Measurements from ENCODE around the gene ADK.

Gene ADK

DNA sequence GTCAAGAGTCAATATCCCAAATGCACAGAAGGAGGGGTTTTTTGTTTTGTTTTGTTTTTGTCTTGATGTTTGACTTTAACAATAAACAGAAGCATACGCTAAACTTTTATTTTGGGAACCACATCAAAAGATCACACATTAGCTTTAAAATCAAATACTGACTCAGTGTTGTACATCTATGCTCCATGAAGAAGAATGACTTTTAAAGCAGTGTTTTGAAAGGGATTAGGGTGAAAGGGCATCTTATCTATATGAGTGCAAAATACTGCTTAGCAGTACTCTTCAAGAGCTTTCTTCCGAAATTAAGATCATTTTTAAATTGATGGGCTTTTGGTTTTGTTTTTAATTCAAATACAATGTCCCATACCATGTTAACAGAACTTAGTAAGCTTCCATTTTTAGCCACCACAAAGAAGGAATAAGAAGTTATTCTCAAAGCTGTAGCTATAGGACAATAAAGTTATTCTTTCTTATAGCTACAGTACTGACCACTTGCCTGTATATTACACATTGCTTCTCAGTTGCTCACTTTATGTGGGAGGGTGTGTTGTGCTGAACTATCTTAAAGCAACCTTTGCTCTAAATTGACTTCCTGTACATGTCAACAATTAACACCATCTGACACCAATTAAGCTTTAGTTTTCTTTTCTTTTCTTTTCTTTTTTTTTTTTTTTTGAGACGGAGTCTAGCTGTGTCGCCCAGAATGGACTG lies 531.1 kb downstream of the ADK start:
- TF ChIP-seq, protein P1, sequence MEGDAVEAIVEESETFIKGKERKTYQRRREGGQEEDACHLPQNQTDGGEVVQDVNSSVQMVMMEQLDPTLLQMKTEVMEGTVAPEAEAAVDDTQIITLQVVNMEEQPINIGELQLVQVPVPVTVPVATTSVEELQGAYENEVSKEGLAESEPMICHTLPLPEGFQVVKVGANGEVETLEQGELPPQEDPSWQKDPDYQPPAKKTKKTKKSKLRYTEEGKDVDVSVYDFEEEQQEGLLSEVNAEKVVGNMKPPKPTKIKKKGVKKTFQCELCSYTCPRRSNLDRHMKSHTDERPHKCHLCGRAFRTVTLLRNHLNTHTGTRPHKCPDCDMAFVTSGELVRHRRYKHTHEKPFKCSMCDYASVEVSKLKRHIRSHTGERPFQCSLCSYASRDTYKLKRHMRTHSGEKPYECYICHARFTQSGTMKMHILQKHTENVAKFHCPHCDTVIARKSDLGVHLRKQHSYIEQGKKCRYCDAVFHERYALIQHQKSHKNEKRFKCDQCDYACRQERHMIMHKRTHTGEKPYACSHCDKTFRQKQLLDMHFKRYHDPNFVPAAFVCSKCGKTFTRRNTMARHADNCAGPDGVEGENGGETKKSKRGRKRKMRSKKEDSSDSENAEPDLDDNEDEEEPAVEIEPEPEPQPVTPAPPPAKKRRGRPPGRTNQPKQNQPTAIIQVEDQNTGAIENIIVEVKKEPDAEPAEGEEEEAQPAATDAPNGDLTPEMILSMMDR (IDR thresholded peaks at IDR 0.05), result no peak
- Histone ChIP-seq H3K27ac (no peak overlapping the region), H3K4me3 (no peak overlapping the region)
- DNase-seq (ENCODE audit: low spot score), result no peak

DNA sequence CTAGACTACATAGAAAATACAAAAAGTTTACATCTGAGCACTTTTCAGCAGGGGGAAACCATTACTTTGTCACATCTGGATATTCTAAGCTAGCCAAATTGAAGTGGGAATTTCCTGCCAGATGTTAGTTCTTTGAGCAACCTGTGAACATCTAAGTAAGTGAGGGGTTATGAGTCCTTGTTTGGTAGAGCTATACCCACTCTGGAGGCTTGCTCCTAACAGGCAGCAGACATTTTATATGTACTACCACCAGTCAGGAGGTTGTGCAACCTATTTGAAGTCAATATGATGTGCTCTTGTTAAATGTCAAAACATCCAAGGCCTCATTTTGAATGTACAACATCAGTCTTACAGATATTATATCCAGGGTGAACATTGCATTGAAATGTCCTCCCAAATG lies 532.0 kb downstream of the ADK start:
- Histone ChIP-seq H3K4me3 (no peak overlapping the region), H3K27ac (no peak overlapping the region)
- TF ChIP-seq, protein P1 (IDR thresholded peaks at IDR 0.05), result no peak
- no peak for DNase-seq (ENCODE audit: low spot score)

DNA sequence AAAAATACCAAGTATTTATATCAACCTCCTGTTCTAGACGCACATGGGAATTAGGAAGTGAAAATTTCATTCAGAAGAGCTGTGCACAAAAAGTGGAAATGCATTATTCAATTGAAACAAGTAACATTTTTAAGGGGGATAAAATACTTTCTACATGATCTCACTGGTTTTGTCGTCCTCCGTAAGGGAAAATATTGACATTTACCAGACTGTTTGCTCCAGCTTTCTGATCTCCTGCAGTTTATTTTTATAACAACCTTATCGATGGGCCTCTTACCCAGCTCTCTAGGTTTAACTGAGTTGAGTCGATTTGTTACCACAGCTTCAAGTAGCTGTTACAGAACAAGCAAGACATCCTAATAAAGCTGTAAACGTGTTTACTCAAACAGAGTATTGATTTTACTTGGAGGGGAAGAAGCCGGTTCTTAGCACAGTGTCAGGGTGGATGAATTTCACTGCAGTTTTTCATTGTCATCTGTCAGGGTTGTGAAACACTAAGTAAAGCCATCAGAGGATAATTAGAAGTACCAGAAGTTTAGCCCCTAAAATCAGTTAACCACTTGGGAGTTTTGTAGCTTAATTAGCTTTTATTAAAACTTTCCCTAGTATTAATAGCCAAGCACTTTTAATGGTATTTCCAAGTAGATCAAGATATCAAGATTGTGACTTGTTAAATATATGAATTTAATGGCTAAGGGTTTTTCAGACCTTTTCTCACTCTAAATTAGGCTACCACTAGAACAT lies 532.8 kb downstream of the ADK start:
- Histone ChIP-seq H3K4me3 (no peak overlapping the region), H3K27ac (no peak overlapping the region)
- DNase-seq (ENCODE audit: low spot score), result no peak
- TF ChIP-seq, protein P1 (IDR thresholded peaks at IDR 0.05), result no peak

DNA sequence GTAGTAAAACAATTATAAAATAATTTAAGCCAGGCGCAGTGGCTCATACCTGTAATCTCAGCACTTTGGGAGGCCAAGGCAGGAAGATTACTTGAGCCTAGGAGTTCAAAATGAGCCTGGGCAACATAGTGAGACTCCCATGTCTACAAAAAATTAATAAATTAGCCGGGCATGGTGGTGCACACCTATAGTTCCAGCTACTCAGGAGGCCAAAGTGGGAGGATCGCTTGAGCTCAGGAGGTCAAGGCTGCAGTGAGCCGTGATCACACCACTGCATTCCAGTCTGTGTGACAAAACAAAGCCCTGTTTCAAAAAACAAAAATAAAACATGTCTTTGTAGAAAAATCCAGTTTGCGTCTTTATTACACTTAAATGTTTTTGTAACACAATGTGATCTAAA lies 533.4 kb downstream of the ADK start:
- Histone ChIP-seq H3K27ac (no peak overlapping the region), H3K4me3 (no peak overlapping the region)
- no peak for DNase-seq (ENCODE audit: low spot score)
- TF ChIP-seq, protein P1 (IDR thresholded peaks at IDR 0.05), result no peak

DNA sequence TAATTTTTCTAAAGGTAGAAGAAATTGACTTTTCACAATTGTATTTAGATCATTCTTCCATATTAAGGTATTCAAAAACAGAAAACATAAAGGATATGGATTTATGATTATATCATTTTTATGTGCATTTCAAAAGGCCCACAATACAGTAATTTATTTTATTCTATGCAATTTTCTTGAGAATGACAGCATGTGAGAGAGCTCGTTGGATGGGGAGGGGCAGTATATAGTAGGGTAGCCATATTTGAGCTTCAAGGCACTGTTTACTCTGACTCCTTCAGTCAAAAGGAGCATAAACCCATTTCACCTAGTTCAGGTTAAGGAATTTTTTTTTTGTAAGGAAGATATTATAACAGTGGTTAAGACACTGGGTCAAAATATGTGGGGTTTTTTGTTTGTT lies 534.5 kb downstream of the ADK start:
- TF ChIP-seq, protein P1 (IDR thresholded peaks at IDR 0.05), result no peak
- DNase-seq (ENCODE audit: low spot score), result no peak
- Histone ChIP-seq H3K4me3 (no peak overlapping the region), H3K27ac (no peak overlapping the region)

DNA sequence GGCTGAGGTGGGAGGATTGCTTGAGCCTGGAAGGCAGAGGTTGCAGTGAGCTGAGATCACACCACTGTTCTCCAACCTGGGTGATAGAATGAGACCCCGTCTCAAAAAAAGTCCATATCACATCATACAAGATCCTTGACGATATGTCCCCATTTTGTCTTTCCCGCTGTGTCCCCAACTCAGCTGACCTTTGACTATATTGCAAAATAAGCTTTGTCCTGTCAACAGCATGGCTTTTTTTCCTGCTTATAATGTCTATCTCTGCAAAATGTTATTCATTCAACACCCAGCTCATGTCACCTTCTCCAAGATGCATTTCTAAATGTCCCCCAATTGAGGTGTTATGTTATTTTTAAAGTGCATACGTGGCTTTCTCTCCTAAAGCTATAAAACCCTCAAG lies 539.4 kb downstream of the ADK start:
- H3K27ac ChIP-seq, result no peak overlapping the region
- DNase-seq (ENCODE audit: low spot score), result no peak
- TF ChIP-seq, protein P1 (IDR thresholded peaks at IDR 0.05), result no peak
- no peak overlapping the region for H3K4me3 ChIP-seq

DNA sequence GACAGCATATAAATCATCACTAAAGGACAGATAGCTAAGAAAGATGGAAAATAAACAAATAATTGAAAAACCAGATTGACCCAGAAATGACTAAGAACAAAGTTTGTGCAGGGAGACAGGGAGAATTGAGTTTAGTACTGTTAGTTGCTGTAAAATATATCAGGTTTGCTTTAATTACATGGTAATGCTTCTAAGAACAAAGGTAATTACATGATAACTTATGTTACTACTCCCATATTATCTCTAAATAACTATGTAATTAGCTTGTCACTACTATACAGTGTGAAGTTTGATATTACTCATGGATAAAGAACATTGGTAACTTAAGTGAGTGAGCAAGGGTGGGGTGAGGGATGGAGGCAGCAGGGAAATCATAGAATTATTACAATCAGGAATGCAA lies 540.1 kb downstream of the ADK start:
- no peak for DNase-seq (ENCODE audit: low spot score)
- Histone ChIP-seq H3K4me3 (no peak overlapping the region), H3K27ac (no peak overlapping the region)
- TF ChIP-seq, protein P1 (IDR thresholded peaks at IDR 0.05), result no peak

Data from coronary artery (tissue), 2 donors.